Ureter (tissue), 1 donor: ENCODE data around the gene KIF11. TPM values are rescaled to one million over a fixed set of nuclear protein-coding genes. Genes with fewer than 3 reads are reported as not detected.
"Not testable (repeated sequence)": the region's sequence is repeated elsewhere in the genome, so short reads cannot be mapped to it uniquely, and the experiment has no call there.

Source experiments
- DNase-seq: peaks from one replicate; pipeline ENCODE4 v3.0.0-alpha.2; 2020; ENCODE audit warnings: low spot score
- total RNA-seq: library from RNA; stranded (reverse); gene quantifications from one replicate; pipeline ENCODE4 v1.2.4, GENCODE V29; 2023
- donor health status: DM: yes; HTN: yes; CAD: no.

Gene KIF11
- total RNA-seq, 1 donor from 2014 or later: 1.4 TPM

DNA sequence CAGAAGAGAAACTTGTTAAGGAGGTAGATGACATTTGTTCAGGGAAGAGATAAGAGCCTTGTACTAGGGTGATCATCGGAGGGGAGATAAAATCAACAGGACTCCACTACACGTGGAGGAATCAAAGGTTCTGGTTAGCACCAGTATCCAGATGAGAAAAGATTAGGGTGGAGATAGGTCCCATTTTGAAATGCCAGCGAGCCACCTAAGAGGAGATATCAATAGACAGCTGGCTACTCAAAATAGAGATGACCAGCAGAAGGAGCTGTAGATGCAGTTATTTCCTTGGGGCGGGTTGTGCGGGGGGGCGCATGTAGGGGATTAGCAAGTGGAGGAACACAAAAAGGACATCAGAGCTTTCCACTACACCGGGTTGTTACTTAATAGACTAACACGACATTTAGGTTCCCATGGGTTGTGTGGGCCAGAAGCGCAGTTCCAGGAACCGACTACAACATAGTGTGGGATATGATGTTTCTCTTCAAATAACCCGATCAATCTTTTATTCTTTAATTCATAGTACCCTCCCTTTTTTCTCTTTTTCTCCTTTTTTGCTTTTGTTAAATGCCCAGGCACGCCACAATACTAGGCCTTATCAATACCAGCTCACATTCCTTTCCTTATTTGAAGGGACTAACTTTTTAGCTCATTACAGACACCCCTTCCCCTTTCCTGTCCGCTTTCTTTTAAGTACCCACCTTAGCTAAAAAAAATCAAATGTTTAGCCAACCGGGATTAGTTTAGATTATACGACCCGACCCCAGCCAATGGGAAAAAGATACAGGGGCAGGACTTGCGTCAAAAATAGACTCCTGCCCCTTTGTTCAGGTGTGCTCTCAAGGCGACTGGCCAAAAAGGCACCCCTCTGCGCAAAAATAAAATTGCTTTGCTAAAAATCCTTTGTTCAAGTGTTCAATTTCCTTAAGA, 2.0 kb upstream of the KIF11 start:
- DNase-seq: no peak

DNA sequence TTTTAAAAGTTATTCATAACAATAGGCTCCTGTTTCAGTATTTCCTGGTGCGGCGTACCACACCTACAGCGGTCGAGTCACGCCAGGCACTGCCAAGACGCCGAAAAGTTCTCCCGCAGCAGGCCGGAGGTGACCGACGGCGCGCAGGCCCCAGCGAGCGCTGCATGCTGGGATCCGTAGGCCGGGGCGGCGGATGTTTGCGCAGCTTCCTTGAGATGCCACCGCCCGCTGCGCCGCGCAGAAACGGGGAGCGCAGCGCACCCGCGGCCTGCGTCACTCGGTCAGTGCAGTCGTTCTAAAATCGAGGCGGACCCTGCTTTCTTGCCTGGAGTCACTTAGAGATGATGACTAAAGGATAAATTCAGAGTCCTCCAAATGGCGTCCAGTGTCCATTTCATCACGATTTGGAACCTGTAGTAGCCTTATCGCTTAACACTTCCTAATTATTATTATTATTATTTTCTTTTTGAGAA, 1.3 kb upstream of the KIF11 start:
- DNase-seq: peak; percentile 94

DNA sequence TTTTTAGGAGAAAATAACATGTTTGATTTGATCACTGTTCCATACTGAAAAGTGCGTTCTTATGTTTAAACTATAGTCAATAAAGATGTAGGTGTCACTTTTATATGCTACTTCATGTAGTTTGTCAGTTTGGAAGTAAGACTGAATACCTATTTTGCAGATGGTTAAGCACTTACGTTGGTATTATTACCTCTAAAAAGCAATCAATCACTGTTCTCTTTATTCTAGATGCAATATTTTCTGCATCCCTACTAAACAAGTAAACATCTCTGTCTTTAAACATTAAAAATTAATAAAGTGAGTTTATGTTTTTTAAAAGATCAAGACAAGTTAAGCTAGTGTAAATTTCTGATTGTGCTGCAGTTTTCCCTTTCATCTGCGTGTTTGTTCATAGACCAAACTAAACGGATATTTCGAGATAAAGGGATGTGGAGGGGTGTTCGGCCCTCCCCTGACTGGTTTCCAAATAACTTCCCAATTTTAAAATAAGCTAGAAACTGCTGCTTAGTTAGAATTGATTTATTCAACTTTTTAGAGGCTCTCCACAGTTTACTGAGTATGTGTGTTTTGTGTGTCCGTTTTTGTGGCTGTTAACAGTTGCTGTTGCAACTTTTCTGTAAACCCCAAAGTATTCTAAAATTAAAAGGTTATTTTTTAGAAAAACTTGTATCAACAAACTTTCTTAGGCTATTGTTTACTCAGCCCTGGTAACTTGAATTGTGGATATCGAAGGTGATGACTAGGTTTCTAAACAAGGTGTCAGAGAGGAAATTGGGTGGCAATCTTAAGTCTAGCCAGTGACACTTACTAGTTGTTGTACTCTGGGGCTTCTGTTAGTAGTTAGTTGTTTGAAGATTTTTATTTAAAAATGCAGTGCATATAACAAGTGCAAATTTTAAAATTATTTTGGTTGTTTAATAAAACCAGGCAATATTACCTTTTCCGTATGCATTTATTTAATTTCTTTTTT, 974 bp downstream of the KIF11 start:
- no peak for DNase-seq

DNA sequence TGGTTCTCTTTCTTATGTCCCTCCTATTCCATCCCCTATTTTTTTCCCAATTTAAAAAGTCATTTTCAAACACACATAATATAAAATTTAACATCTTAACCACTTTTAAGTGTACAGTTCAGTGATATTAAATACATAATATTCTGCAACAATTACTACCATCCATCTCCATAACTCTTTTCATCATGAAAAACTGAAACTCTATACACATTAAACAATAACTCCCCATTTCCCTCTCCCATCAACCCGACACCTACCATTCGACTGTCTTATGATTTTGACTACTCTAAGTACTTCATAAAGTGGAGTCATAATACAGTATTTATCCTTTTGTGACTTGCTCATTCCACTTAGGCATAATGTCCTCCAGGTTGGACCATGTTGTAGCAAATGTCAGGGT, 2.6 kb downstream of the KIF11 start:
- DNase-seq: no peak

DNA sequence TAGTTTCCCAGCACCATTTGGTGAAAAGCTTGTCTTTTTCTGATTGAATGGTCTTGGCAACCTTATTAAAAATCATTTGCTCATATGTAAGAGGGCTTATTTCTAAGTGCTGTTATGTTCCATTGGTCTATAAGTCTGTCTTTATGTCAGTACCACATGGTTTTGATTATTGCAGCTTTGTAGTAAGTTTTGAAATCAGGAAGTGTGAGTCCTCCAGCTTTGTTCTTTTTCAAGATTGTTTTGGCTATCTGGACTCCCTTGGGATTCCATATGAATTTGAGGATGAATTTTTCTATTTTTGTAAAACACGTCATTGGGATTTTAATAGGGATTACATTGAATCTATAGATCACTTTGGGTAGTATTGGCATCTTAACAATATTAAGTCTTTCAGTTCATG, 5.4 kb downstream of the KIF11 start:
- DNase-seq: no peak

DNA sequence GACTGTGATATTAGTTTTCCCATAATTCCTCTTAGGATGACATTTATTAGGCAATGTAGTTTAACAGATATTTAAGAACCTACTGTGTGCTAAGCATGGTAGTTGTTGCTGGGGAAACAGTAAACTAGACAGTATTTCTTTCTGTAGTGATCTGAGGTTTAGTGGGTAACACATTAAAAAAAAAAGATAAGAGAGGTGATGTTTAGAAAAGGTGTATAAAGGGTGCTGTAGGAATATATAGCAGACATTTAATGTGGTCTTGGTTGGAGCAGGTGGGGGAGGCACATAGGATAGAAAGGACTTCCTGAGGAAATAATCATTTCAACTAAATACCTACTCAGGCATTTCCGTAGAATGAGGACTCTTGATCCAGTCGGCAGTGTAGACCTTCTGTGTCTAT, 11.9 kb downstream of the KIF11 start:
- no peak for DNase-seq

DNA sequence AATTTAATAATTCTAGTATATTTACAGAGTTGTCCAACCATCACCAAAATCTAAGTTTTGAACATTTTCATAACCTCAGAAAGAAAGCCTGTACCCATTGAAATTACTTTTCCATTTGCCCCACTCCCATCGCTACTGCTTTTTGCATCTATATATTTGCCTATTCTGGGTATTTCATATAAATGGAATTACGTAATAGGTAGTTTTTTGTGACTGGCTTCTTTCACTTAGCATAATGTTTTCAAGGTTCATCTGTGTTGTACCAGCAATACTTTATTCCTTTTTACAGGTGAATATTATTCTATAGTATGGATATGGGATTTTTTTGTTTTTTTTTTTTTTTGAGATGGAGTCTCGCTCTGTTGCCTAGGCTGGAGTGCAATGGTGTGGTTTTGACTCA, 22.6 kb downstream of the KIF11 start:
- DNase-seq: no peak

DNA sequence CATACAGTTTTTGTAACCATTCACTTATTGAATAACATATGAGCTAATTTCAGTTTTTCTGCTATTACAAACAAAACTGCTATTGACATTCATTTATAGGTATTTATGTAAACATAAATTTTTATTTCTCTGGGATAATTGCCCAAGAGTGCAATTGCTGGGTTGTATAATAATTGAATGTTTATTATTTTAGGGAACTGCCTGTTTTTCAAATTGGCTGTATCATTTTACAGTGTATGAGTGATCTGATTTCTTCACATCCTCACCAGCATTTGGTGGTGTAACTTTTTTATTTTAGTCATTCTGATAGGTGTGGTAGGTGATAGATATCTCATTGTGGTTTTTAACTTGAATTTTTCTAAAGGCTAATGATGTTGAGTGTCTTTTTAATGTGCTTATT, 26.4 kb downstream of the KIF11 start:
- DNase-seq: no peak

DNA sequence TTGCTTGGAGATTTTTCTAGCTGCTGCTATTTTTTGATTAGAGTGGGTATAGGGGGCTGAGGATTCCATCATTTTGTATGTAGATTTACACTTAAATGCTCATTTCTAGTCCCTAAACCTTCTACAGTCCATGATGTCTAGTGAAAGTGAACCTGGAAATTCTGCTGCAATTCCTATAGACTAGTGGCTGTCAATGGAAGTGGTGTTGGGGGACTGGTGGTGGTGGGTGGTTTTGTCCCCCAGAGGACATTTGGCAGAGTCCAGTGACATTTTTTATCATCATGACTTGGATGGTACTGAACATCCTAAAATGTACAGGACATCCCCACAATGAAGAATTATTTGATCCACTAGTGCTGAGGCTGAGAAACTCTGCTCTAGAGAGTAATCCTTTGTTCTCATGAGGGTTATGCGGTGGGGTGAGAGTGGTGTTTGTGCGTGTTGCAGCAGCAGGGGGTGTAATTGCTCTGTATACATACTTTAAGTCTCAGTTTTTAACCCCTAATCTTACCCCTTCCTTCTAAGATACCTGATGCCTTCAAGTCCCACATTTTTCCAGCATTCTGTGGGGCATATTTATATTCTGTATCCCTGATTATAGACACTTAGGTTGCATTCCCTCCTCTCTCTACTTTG, 35.0 kb downstream of the KIF11 start:
- no peak for DNase-seq

DNA sequence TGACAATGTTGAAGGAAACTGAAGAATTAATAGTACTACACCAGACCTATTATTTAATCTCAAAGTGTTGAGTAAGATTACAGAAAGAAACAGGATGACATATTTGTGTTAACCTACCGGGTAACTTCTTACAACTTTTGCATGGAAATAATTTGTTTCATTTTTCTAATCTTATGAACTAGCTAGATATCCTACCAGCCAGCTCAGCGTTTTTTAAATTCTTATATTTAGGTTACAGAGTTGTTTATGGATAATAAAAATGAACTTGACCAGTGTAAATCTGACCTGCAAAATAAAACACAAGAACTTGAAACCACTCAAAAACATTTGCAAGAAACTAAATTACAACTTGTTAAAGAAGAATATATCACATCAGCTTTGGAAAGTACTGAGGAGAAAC, 37.0 kb downstream of the KIF11 start:
- no peak for DNase-seq

DNA sequence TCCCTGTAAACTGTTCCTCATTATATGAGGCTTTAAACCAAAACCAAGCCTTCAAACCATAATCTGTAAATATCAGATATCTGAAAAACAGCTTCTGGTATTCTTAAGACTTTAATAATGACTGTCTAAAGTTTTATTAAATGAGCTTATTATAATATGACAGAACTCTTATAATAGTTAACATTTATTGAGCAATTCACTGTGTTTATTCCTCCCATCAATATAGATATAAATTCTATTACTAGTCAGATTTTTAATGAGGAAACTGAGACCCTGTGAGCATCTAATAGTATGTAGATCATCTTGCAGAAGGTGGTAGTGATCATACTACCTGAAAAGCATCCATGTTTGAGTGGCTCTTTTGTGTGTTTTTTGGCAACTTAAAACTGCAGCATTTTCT, 45.1 kb downstream of the KIF11 start:
- no peak for DNase-seq

DNA sequence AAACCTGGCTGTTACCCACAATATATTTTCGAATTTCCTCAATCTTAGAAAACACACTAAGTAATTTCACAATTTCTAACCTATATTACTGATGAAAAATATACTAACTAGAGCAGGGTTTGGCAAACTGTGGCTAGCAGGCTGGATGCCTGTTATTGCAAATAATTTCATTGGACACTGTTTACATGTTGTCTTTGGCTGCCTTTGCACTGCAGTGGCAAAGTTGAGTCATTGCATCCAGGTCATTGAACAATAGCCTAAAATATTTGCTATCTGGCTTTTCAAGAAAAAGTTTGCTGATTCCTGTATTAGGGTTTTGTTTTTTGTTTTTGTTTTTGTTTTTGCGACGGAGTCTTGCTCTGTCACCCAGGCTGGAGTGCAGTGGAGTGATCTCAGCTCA, 47.2 kb downstream of the KIF11 start:
- DNase-seq: no peak

DNA sequence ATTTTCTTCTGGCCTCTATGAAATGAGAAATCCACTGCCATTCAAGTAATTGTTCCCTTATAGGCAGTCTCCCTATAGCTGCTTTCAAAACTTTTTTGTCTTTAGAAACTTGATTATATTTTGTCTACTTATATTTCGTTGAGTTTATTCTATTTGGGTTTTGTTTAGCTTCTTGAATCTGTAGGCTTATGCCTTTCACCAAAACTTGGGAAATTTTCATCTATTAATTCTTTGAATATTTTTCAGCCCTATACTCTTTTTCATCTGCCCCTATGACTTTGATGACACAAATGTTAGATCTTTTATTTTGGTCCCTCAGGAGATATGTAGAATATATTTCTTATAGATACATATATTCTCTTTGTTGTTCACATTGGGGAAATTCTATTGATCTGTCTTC, 48.6 kb downstream of the KIF11 start:
- DNase-seq: no peak

DNA sequence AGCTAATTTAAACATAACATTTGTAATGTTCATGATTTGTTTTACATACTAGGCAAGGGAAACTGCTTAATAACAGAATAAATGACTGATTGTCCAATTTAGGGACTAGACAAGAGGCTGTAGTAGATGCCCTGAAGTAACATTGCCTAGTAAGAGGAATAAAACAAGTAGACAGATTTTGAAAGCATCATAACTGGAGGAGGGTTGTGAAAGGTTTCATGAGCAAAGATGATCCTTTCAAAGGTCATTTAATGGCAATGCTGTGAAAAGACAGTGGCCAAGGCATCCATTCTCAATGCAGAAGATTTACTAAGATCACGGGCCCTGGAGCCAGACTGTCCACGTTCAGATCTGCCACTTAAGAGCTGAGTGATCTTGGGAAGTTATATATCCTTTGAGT, 52.0 kb downstream of the KIF11 start:
- DNase-seq: no peak

DNA sequence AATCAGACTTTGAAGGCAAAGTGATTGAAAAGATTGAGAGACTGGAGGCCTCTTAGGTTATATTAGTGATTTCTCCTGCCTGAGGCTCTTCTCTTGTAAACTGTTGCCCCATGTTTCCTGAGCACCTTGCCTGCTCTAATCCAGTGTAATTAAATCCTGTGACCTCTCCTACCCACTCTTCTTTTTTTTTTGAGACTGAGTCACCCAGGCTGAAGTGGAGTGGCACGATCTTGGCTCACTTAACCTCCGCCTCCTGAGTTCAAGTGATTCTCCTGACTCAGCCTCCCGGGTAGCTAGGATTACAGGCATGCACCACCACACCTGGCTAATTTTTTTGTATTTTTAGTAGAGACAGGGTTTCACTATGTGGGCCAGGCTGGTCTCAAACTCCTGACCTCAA, 57.9 kb downstream of the KIF11 start:
- not testable (repeated sequence) for DNase-seq

DNA sequence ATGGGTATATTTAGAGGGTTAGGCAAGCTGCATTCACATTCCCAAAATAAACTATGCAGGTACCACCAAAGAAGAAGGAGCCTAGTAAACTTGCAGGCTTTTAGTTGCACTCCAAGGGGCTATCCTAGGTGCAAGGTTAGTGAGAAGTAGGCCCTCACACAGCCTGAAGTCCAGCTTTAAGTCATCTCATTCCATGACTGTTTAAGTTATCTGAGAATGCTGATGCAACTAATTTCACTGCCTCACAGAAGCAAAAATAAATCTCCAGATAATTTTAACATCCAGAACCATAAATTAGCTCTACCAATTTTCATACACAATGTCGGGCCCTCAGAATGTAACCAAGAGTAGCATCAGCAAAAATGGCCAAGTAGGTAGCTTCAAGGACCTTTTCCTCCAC, 62.5 kb downstream of the KIF11 start:
- no peak for DNase-seq

DNA sequence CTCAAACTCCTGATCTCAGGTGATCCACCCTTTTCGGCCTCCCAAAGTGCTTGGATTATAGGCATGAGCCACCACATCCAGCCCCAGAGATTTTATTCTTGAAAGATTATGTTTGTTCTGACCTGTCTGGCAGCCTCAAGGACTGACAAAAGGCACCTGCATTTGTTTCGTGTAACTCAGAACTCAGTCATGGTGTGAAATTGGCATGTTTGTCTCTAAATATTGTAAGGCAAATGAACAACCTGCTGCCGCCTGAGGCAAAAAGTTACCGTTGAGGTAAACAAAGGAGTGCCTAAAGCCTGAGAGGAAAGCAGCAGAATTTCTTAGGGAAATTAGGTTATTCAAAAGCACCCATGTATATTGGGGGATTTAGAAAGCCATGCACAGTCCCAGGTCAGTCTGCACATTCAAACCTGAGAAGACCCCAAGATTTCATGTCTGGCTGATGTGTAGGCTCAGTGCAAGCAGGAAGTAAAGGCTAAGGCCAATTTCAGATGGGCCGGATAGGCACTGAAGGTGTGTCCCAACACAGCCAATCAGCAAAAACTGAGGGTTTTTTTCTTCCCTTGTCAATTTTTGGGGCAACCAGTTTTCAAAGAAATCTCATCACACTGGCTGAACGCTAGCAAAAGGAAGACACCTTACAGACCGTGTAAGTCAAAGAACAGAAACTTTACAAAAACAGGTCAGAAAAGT, 63.5 kb downstream of the KIF11 start:
- DNase-seq: no peak

DNA sequence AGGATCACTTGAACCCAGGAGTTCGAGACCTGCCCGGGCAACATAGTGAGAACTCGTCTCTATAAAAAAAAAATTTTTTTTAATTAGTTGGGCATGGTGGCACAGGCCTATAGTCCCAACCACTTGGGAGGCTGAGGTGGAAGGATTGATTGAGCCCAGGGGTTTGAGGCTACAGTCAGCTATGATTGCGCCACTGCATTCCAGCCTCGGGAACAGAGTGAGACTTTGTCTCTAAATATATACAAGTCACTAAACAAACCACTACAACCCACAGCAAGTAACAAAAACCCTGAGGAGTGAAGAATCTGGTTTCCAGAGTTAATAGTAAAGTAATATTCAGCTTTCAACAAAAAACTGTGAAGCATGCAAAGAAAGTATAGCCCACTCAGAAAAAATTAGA, 64.1 kb downstream of the KIF11 start:
- DNase-seq: no peak

DNA sequence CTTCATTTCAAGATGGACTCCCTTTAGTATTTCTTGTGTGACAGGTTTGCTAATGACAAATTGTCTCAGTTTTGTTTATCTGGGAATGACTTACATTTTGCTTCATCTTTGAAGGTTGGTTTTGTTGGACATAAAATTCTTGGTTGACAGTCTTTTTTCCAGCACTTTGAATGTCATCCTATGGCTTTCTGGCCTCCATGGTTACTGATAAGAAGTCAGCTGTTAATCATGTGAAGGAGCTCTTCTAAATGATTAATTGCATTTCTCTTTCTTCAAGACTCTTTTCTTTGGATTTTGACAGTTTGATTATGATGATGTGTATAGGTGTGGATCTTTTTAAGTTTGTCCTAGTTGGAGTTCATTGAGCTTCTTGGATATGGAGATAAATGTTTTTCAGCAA, 69.9 kb downstream of the KIF11 start:
- DNase-seq: no peak

DNA sequence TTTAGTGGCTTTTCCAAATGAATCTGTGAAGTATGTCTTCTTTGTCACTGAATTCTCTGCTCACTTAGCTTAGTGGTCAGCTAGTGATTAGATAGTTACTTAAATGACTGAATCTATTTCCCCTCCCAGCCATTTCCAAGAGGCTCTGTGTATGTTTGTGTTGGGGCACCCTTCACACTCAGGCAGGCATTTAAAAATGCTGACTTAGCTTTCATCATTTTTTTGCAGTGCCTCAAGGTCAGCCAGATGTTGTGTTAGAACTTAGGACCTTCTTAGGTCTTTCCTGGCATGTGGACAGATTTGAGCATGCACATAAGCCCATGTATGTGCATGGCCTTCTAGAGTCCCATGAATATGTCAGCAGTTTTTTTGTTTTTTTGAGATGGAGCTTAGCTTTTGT, 71.4 kb downstream of the KIF11 start:
- DNase-seq: no peak

DNA sequence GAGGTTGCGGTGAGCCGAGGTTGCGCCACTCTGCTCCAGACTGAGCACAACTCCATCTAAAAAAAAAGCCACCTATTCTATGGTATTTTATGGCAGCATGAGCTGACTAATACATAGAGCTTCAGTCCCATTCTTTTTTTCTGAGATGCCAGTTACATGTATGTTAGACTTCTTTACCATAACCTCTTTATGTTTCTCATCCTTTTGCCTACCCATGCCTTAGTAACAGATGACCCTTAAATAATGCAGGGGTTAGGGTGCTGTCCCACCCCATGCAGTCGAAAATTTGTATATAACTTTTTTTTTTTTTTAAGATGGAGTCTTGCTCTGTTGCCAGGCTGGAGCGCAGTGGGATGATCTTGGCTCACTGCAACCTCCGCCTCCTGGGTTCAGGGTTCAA, 74.1 kb downstream of the KIF11 start:
- no peak for DNase-seq

DNA sequence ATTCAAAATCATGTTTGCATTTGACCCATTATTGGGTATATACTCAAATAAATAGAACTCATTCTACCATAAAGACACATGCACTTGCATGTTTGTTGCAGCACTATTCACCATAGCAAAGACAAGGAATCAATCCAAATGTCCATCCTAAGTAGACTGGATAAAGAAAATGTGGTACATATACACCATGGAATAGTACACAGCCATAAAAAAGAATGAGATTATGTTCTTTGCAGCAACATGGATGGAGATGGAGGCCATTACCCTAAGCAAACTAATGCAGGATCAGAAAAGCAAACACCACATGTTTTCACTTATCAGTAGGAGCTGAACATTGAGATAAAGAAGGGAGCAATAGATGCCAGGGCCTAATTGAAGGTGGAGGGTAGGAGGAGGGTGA, 84.8 kb downstream of the KIF11 start:
- no peak for DNase-seq
